OCI-LY3 (cell line): Measurements from ENCODE around the gene SAMM50.

Experiments
- EZH2phosphoT487 ChIP-seq: fragments of 200-600 bp; shearing (Covaris generic); IDR thresholded peaks from 2 replicates; pipeline ENCODE4 v1.6.1; 2018; ENCODE audit warnings: antibody characterized with exemption, mixed run types, low read depth
- TF ChIP-seq, protein P1 (sequence below): fragments of 200-600, 300-600 bp; sonication (generic); IDR thresholded peaks from 2 replicates; pipeline ENCODE4 v1.5.1; 2014; ENCODE audit warnings: antibody characterized with exemption, low read length, low read depth

DNA sequence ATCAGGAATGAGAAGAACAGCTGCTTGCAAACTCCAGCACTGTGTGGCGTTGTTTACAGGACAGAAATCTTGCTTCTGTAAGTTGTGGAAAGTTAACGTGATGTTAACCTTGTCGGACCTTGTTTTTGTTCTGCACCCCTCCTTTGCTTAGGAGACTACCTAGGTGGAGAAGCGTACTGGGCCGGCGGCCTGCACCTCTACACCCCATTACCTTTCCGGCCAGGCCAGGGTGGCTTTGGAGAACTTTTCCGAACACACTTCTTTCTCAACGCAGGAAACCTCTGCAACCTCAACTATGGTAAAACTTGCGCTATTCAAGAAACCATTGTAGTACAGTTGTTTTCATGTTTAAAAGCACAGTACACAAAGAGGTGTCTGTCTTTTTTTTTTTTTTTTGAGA, 33.7 kb downstream of the SAMM50 start:
- TF ChIP-seq, protein P1, sequence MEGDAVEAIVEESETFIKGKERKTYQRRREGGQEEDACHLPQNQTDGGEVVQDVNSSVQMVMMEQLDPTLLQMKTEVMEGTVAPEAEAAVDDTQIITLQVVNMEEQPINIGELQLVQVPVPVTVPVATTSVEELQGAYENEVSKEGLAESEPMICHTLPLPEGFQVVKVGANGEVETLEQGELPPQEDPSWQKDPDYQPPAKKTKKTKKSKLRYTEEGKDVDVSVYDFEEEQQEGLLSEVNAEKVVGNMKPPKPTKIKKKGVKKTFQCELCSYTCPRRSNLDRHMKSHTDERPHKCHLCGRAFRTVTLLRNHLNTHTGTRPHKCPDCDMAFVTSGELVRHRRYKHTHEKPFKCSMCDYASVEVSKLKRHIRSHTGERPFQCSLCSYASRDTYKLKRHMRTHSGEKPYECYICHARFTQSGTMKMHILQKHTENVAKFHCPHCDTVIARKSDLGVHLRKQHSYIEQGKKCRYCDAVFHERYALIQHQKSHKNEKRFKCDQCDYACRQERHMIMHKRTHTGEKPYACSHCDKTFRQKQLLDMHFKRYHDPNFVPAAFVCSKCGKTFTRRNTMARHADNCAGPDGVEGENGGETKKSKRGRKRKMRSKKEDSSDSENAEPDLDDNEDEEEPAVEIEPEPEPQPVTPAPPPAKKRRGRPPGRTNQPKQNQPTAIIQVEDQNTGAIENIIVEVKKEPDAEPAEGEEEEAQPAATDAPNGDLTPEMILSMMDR = no peak
- no peak for TF ChIP-seq EZH2phosphoT487
